Measurements from ENCODE around the gene CTNNA2. TPM values are rescaled to one million over a fixed set of nuclear protein-coding genes. Genes with fewer than 3 reads are reported as not detected.

The CTNNA2 gene
- total and polyA plus RNA-seq, 9 of the 15 experiments (the other 6 are each of a cell fraction or from before 2014, with no cell fraction given), result 0.03 to 0.40 (median 0.15) TPM

- CTCF ChIA-PET (ENCODE audit: low intra/inter-chr PET ratio), result interaction anchor here (0.7 to 1.5 kb wide), 3 partner anchors 102 to 172 kb away, joined by 3 to 5 read pairs (median 3); no protein-coding TSS in a partner anchor
- Histone ChIP-seq H3K36me3 (ENCODE audit: control insufficient read depth, insufficient read depth, low read length) (no peaks in the 10 kb centered on the region), H3K4me2 (ENCODE audit: insufficient read depth, low read length) (no peak overlapping the region), H3K79me2 (ENCODE audit: control insufficient read depth, insufficient read depth, low read length) (no peaks in the 10 kb centered on the region), H3K27ac (ENCODE audit: extremely low read depth, low read depth, low read length) (no peak overlapping the region), H2AFZ (ENCODE audit: low read depth, low read length) (no peak overlapping the region), H3K9me1 (ENCODE audit: control insufficient read depth, insufficient read depth, low read length) (no peaks in the 10 kb centered on the region), H3K4me1 (replicated peaks in 1 of 2; ENCODE audit: control insufficient read depth in 2 of 2, insufficient read depth in 2 of 2, low read length in 2 of 2) (peaks cover 0 to 6% of the 10 kb centered on the region in 2 experiments; a peak in 3 of 5 replicates), H4K20me1 (replicated peaks; ENCODE audit: control insufficient read depth, insufficient read depth, low read length) (no peaks in the 10 kb centered on the region), H3K9ac (ENCODE audit: insufficient read depth in 1 of 2, low read depth in 2 of 2, low read length in 2 of 2) (no peak overlapping the region), H3K4me3 (no peak overlapping the region), H3K27me3 (ENCODE audit: control insufficient read depth in 2 of 2, insufficient read depth in 2 of 2, low read length in 2 of 2) (peaks cover 8 to 13% of the 10 kb centered on the region in 2 experiments; a peak in 2 of 5 replicates), H3K9me3 (replicated peaks; ENCODE audit: control insufficient read depth, insufficient read depth, low read depth, low read length) (no peaks in the 10 kb centered on the region)
- POLR2A ChIA-PET, result no interaction called here
- BruUV-seq (replicated peaks), result no TSS peak
- TF ChIP-seq ZNF253 (CRISPR knock-in tag; conservative IDR thresholded peaks at IDR 0.05), result no peak
- TF ChIP-seq BHLHE40 (IDR thresholded peaks at IDR 0.05; ENCODE audit: low read length), result no peak
- TF ChIP-seq ZBTB34 (CRISPR knock-in tag; IDR thresholded peaks at IDR 0.05), result no peak
- intact Hi-C loops (cut with micrococcal nuclease) (loop anchor here (1.0 to 10.0 kb wide), 4 partner anchors 55 to 392 kb away; no protein-coding TSS in a partner anchor), in situ Hi-C loops (cut with MboI) (loop anchor here (5.0 kb wide), 1 partner anchor 100 kb away; no protein-coding TSS in a partner anchor)
- ATAC-seq, result no peak
- no peak for DNase-seq (ENCODE audit: extremely low read depth in 1 of 4, low spot score in 3 of 4)
- FAIRE-seq, result no peak
- WGBS (ENCODE audit: insufficient coverage, low coverage, missing lambda C conversion rate), result 14% methylated on average over 1 of the region's 1 CpG
Measured at GRCh38 chr2:80326861-80327260, 814.0 kb downstream of the CTNNA2 start.

- FAIRE-seq, result peak; percentile 76
- no TSS peak for BruUV-seq (replicated peaks)
- POLR2A ChIA-PET, result no interaction called here
- TF ChIP-seq ELF1 (tag; IDR thresholded peaks at IDR 0.05), result no peak
- no peak for TF ChIP-seq ZNF436 (CRISPR knock-in tag; IDR thresholded peaks at IDR 0.05)
- peak; percentile 70 for TF ChIP-seq ARID1B (IDR thresholded peaks at IDR 0.05)
- TF ChIP-seq MCM5 (IDR thresholded peaks at IDR 0.05; ENCODE audit: low read depth), result no peak
- no peak for TF ChIP-seq TAF9B (IDR thresholded peaks at IDR 0.05; ENCODE audit: partially characterized antibody)
- no peak for TF ChIP-seq BACH1 (tag; IDR thresholded peaks at IDR 0.05)
- peak; percentile 32; the same call in 1 of the 2 replicates for TF ChIP-seq NCOR1 (IDR thresholded peaks at IDR 0.05)
- no peak for TF ChIP-seq PTTG1 (tag; IDR thresholded peaks at IDR 0.05; ENCODE audit: low read depth)
- 0 out of 2 replicates have a peak, but pooled peaks have one; percentile 30 for TF ChIP-seq KLF16 (IDR thresholded peaks at IDR 0.05)
- TF ChIP-seq RAD21 (CRISPR knock-in tag; conservative IDR thresholded peaks at IDR 0.05 in 1 of 2, IDR thresholded peaks at IDR 0.05 in 1 of 2), result peak in 1 of 2 experiments; percentile 12; a peak in 1 of 4 replicates
- peak; percentile 76 for TF ChIP-seq CBFA2T3 (IDR thresholded peaks at IDR 0.05)
- 0 out of 2 replicates have a peak, but pooled peaks have one; percentile 37 for TF ChIP-seq LCOR (CRISPR knock-in tag; IDR thresholded peaks at IDR 0.05)
- TF ChIP-seq DPF2 (IDR thresholded peaks at IDR 0.05), result 0 out of 2 replicates have a peak, but pooled peaks have one; percentile 11
Measured at GRCh38 chr2:80328159-80328571, 815.3 kb downstream of the CTNNA2 start.

More at GRCh38 chr2:80328159-80328571, 815.3 kb downstream of the CTNNA2 start:
- DNase-seq (ENCODE audit: extremely low read depth in 1 of 4, low spot score in 3 of 4) (peak in 1 of 4 experiments; percentile 33), ATAC-seq (peak; percentile 79)
- CTCF ChIA-PET (ENCODE audit: low intra/inter-chr PET ratio), result interaction anchor here (1.2 kb wide), 1 partner anchor 101 kb away, joined by 3 read pairs; no protein-coding TSS in a partner anchor
- in situ Hi-C loops (cut with MboI), result loop anchor here (5.0 kb wide), 1 partner anchor 99 kb away; no protein-coding TSS in a partner anchor
- intact Hi-C loops (cut with micrococcal nuclease), result loop anchor here (5.0 to 10.0 kb wide), 2 partner anchors 54 to 393 kb away; no protein-coding TSS in a partner anchor
- H3K4me2 ChIP-seq (ENCODE audit: insufficient read depth, low read length), result no peak overlapping the region
- H3K79me2 ChIP-seq (ENCODE audit: control insufficient read depth, insufficient read depth, low read length), result no peaks in the 10 kb centered on the region
- H3K36me3 ChIP-seq (ENCODE audit: control insufficient read depth, insufficient read depth, low read length), result no peaks in the 10 kb centered on the region
- no peaks in the 10 kb centered on the region for H4K20me1 ChIP-seq (replicated peaks; ENCODE audit: control insufficient read depth, insufficient read depth, low read length)
- H3K9me1 ChIP-seq (ENCODE audit: control insufficient read depth, insufficient read depth, low read length), result no peaks in the 10 kb centered on the region
- no peaks in the 10 kb centered on the region; a peak in 1 of 5 replicates for H3K4me1 ChIP-seq (replicated peaks in 1 of 2; ENCODE audit: control insufficient read depth in 2 of 2, insufficient read depth in 2 of 2, low read length in 2 of 2)
- H3K4me3 ChIP-seq, result no peak overlapping the region
- no peaks in the 10 kb centered on the region for H3K9me3 ChIP-seq (replicated peaks; ENCODE audit: control insufficient read depth, insufficient read depth, low read depth, low read length)
- H3K27me3 ChIP-seq (ENCODE audit: control insufficient read depth in 2 of 2, insufficient read depth in 2 of 2, low read length in 2 of 2), result peaks cover 2 to 5% of the 10 kb centered on the region in 2 experiments; a peak in 1 of 5 replicates
- no peak overlapping the region for H2AFZ ChIP-seq (ENCODE audit: low read depth, low read length)
- H3K27ac ChIP-seq (ENCODE audit: extremely low read depth, low read depth, low read length), result no peak overlapping the region
- H3K9ac ChIP-seq (ENCODE audit: insufficient read depth in 1 of 2, low read depth in 2 of 2, low read length in 2 of 2), result no peak overlapping the region
- WGBS (ENCODE audit: insufficient coverage, low coverage, missing lambda C conversion rate), result 0% methylated on average over 1 of the region's 1 CpG

Data from K562 (cell line).